GM12891 (cell line): ENCODE measurements around the gene LRCH2.
"Not testable (repeated sequence)": the region's sequence is repeated elsewhere in the genome, so short reads cannot be mapped to it uniquely, and the experiment has no call there.

Experiments used
- DNase-seq: peaks from one replicate; pipeline ENCODE4 v3.0.0; 2011; ENCODE audit warnings: low spot score; ENCODE audit not compliant: insufficient read length
- FAIRE-seq: peaks from 2 replicates; lab custom pipeline; 2011; peaks lifted over from hg19 to GRCh38; lab: Jason Lieb, UNC
- PAX5 ChIP-seq: IDR thresholded peaks from 2 replicates; pipeline ENCODE4 v1.6.1; 2011; ENCODE audit warnings: low read length, moderate library complexity, mild to moderate bottlenecking; ENCODE audit not compliant: insufficient read depth, severe bottlenecking
- POLR2A ChIP-seq: IDR thresholded peaks from 2 replicates; pipeline ENCODE4 v1.6.1; 2011; ENCODE audit warnings: low read depth, low read length, control low read depth
- POLR2AphosphoS5 ChIP-seq: IDR thresholded peaks from 2 replicates; pipeline ENCODE4 v1.6.1; 2011; ENCODE audit warnings: low read depth, low read length, control low read depth
- POU2F2 ChIP-seq: IDR thresholded peaks from 2 replicates; pipeline ENCODE4 v1.6.1; 2011; ENCODE audit warnings: low read depth, mild to moderate bottlenecking, control low read depth, low read length, moderate library complexity
- SPI1 ChIP-seq: IDR thresholded peaks from 2 replicates; pipeline ENCODE4 v1.6.1; 2011; ENCODE audit warnings: low read depth, low read length, control low read depth
- TAF1 ChIP-seq: IDR thresholded peaks from 2 replicates; pipeline ENCODE4 v1.6.1; 2011; ENCODE audit warnings: low read depth, low read length, control low read depth

The LRCH2 gene

DNA sequence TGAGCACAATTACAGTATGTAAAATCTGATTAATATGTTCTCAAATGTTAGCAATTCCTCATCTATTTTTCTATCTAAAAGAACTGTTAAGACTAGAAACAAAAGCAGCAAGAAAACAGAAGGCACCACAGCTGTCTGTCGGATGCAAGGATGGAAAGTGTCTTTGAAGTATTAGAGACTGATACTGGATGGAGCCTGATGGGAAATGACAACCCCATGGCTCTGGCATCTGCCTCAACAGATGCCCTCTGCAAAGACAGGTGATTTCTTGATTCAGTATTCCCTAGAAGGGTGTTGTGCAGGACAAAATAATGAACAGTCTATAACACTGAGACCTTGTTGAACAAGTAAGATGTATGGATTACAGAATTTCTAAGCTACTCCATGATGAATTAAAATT, 19.7 kb downstream of the LRCH2 start:
- DNase-seq (no peak), FAIRE-seq (no peak)
- TF ChIP-seq SPI1 (no peak), POLR2AphosphoS5 (no peak), PAX5 (no peak)

DNA sequence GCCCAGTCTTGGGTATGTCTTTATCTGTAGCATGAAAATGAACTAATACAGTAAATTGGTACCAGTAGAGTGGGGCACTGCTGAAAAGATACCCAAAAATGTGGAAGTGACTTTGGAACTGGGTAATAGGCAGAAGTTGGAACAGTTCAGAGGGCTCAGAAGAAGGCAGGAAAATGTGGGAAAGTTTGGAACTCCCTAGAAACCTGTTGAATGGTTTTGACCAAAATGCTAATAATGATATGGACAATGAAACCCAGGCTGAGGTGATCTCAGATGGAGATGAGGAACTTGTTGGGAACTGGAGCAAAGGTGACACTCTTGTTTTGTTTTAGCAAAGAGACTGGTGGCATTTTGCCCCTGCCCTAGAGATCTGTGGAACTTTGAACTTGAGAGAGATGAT, 24.3 kb downstream of the LRCH2 start:
- not testable (repeated sequence) for DNase-seq, FAIRE-seq

DNA sequence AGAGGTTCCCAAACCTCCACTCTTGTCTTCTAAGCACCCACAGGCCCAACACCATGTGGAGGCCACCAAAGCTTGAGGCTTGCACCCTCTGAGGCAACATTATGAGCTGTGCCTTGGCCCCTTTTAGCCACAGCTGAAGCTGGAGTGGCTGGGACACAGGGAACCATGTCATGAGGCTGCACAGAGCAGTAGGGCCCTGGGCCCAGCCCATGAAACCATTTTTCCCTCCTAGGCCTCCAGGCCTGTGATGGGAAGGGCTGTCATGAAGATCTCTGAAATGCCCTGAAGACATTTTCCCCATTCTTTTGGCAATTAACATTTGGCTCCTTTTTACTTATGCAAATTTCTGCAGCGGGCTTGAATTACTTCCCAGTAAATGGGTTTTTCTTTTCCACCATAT, 29.9 kb downstream of the LRCH2 start:
- no peak for TF ChIP-seq POU2F2
- no peak for TF ChIP-seq SPI1
- TF ChIP-seq PAX5 = no peak
- TF ChIP-seq TAF1 = no peak
- TF ChIP-seq POLR2A = no peak
- TF ChIP-seq POLR2AphosphoS5 = no peak
- no peak for FAIRE-seq
- DNase-seq = no peak

DNA sequence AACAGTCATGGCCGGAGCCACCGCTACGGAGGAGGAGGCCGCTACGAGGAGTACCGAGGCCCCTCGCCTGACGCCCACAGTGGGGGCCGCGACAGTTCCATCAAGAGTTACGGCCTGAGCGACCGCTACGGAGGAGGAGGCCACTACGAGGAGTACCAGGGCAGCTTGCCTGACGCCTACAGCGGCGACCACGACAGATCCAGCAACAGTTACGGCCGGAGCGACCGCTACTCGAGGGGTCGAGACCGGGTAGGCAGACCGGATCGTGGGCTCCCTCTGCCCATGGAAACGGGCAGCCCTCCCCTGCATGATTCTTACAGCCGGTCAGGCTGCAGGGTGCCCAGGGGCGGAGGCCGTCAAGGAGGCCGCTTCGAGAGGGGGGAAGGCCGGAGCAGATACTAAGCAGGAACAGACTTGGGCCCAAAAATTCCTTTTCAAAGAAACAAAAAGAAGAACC, 41.6 kb downstream of the LRCH2 start:
- FAIRE-seq = no peak
- no peak for DNase-seq
- no peak for TF ChIP-seq PAX5
- TF ChIP-seq SPI1 = no peak
- no peak for TF ChIP-seq TAF1
- no peak for TF ChIP-seq POLR2A
- TF ChIP-seq POLR2AphosphoS5 = no peak

DNA sequence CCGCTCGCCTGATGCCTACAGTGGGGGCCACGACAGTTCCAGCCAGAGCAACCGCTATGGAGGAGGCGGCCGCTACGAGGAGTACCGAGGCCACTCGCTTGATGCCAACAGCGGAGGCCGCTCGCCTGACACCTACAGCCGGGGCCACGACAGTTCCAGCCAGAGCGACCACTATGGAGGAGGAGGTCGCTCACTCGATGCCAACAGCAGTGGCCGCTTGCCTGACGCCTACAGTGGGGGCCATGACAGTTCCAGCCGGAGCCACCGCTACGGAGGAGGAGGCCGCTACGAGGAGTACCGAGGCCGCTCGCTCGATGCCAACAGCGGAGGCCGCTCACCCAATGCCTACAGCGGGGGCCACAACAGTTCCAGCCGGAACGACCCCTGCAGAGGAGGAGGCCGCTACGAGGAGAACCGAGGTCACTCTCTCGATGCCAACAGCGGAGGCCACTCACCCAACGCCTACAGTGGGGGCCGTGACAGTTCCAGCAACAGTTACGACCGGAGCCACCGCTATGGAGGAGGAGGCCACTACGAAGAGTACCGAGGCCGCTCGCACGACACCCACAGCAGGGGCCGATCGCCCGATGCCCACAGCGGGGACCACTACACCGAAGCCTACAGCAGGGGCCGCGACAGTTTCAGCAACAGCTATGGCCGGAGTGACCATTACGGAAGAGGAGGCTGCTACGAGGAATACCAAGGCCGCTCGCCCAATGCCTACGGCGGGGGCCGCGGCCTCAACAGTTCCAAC, 42.2 kb downstream of the LRCH2 start:
- TF ChIP-seq POLR2AphosphoS5 (no peak), POLR2A (no peak), TAF1 (no peak), SPI1 (no peak), PAX5 (no peak), POU2F2 (no peak)
- DNase-seq = no peak
- no peak for FAIRE-seq

DNA sequence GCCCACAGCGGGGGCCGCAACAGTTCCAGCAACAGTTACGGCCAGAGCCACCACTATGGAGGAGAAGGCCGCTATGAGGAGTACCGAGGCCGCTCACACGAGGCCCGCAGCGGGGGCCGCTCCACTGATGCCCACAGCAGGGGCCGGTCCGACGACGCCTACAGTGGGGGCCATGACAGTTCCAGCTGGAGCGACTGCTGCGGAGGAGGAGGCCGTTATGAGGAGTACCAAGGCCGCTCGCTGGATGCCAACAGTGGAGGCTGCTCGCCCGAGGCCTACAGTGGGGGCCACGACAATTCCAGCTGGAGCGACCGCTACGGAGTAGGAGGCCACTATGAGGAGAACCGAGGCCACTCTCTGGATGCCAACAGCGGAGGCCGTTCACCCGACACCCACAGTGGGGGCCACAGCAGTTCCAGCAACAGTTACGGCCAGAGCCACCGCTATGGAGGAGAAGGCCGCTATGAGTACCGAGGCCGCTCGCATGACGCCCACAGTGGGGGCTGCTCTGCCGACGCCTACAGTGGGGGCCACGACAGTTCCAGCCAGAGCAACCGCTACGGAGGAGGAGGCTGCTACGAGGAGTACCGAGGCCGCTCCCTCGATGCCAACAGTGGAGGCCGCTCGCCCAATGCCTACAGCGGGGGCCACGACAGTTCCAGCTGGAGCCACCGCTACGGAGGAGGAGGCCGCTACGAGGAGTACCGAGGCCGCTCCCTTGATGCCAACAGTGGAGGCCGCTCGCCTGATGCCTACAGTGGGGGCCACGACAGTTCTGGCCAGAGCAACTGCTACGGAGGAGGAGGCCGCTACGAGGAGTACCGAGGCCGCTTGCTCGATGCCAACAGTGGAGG, 43.0 kb downstream of the LRCH2 start:
- FAIRE-seq (no peak), DNase-seq (no peak)
- TF ChIP-seq SPI1 (no peak), POLR2AphosphoS5 (no peak), PAX5 (no peak), POU2F2 (no peak)

DNA sequence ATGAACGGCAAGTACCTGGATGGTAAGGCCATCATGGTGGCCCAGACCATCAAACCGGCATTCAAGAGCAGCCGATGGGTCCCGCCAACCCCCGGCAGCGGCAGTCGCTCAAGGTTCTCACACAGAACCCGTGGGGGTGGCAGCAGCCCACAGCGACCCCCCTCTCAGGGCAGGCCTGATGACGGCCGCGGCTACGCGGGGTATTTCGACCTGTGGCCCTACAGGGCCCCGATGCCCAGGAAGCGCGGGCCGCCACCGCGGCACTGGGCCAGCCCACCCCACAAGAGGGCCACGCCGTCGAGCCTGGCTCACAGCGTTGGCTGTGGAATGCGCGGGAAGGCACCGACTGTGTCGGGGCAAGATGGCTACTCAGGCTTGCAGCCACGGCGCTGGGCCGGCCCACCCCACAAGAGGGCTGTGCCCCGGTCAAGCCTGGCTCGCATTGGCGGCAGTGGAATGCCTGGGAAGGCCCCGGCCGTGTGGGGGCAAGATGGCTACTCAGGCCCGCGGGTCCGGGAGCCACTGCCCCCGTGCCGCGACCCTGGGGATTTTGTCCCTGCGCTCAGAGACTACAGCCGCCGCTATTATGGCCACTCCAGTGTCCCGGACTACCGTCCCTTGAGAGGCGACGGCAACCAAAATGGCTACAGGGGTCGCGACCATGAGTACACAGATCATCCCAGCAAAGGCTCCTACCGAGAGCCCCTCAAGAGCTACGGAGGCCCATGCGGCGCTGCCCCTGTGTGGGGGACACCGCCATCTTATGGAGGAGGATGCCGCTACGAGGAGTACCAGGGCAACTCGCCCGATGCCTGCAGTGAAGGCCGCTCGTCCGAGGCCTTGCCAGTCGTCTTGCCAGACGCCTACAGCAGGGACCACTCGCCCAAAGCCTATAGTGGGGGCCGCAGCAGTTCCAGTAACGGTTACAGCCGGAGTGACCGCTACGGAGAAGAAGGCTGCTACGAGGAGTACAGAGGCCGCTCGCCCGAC, 44.0 kb downstream of the LRCH2 start:
- no peak for FAIRE-seq
- no peak for DNase-seq
- TF ChIP-seq TAF1 (no peak), POLR2A (no peak), PAX5 (no peak), SPI1 (no peak), POU2F2 (no peak), POLR2AphosphoS5 (no peak)

DNA sequence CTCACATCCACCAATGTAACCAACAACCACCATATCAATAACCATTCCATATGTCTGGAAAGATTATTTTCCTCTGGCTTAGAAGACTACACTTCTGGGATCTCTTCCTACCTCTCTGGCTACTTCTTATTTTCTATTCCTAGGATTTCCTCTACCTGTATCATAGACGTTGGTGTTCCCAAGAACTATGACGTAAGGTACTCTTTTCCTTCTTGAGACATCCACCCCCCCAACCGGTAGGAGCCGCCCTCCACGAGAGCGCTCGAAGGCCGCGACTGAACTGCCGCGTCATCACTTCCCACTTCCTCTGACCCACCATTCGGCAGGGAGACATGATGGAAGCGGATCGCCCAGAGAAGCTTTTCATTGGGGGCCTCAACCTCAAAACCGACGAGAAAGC, 44.8 kb downstream of the LRCH2 start, which contains the start of gene RBMXL3:
Gene RBMXL3, plus strand, starts transcription at position 301 of the 400 bp plus-strand sequence. Its CDS starts 32 bp downstream, at position 333.
- FAIRE-seq (no peak), DNase-seq (no peak)
- no peak for TF ChIP-seq POLR2AphosphoS5
- TF ChIP-seq PAX5 = no peak
- no peak for TF ChIP-seq POLR2A
- no peak for TF ChIP-seq TAF1
- TF ChIP-seq SPI1 = no peak
- TF ChIP-seq POU2F2 = no peak

DNA sequence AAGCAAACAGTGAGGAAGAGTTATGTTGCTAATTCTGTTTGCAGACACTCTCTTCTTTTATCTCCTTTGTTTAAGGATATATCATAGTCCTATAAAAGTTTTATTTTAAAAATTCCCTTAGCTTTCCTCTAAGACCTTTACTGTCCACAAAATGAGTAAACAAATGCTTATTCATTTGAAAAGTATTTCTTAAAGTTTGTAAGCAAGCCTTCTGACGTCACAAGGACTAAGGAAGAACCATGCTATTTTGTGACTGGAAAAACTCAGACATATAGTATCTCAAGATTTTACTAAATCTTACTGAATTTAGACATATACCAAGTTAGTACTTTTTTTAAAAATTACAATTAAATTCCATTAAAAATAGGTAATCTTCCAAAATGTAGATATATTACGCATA, 49.9 kb downstream of the LRCH2 start:
- DNase-seq (no peak), FAIRE-seq (no peak)
- TF ChIP-seq POLR2A (no peak), POLR2AphosphoS5 (no peak), SPI1 (no peak), POU2F2 (no peak), TAF1 (no peak), PAX5 (no peak)
